K562 (cell line): ENCODE data around the gene TTYH2. TPM values are rescaled to one million over a fixed set of nuclear protein-coding genes. Genes with fewer than 3 reads are reported as not detected.

Experiments used
- AFF4 ChIP-seq: sonication (generic); formaldehyde crosslinking; IDR thresholded peaks from 2 replicates; pipeline ENCODE4 v1.8.0; 2023; ENCODE audit warnings: mild to moderate bottlenecking, missing genetic modification reagents
- CEBPG ChIP-seq, 3 experiments: fragments of 200-800 bp in 1 of 3; sonication (Bioruptor generic) in 1 of 3; sonication (generic) in 1 of 3; formaldehyde crosslinking in 1 of 3; IDR thresholded peaks in 2 of 3; conservative IDR thresholded peaks in 1 of 3; 2 replicates each; pipeline versions ENCODE4 v1.6.1 to v1.8.0; 2016 to 2022; ENCODE audit warnings: missing compliant biosample characterization in 2 of 3, missing genetic modification characterization in 2 of 3, mild to moderate bottlenecking in 1 of 3, missing genetic modification reagents in 1 of 3
- DEAF1 ChIP-seq: fragments of 450-650 bp; formaldehyde crosslinking; IDR thresholded peaks from 2 replicates; pipeline ENCODE4 v1.4.0; 2020; ENCODE audit warnings: mild to moderate bottlenecking, moderate library complexity
- EGR1 ChIP-seq: fragments of 450-650 bp; conservative IDR thresholded peaks from 2 replicates; pipeline ENCODE4 v1.6.1; 2017; ENCODE audit warnings: mild to moderate bottlenecking
- EP300 ChIP-seq: IDR thresholded peaks from 2 replicates; pipeline ENCODE4 v1.6.1; 2012; ENCODE audit warnings: low read length, improper control_type of control experiment
- FOXM1 ChIP-seq, 2 experiments: fragments of 450-650 bp in 1 of 2; sonication (generic) in 1 of 2; formaldehyde crosslinking in 1 of 2; IDR thresholded peaks; 2 replicates each; pipeline versions ENCODE4 v1.6.1 to v1.9.0; 2017 to 2022; ENCODE audit warnings: low read depth in 2 of 2, mild to moderate bottlenecking in 2 of 2, missing genetic modification reagents in 1 of 2, moderate library complexity in 1 of 2
- MLLT1 ChIP-seq, 2 experiments: fragments of 450-650 bp; IDR thresholded peaks; 2 replicates each; pipeline ENCODE4 v1.6.1; 2016
- NFE2 ChIP-seq: IDR thresholded peaks from 2 replicates; pipeline ENCODE4 v1.6.1; 2014; ENCODE audit warnings: antibody characterized with exemption, low read depth
- PTTG1 ChIP-seq: fragments of 450-650 bp; IDR thresholded peaks from 2 replicates; pipeline ENCODE4 v1.6.1; 2016; ENCODE audit warnings: low read depth, mild to moderate bottlenecking, missing genetic modification characterization, missing compliant biosample characterization
- TAF15 ChIP-seq: fragments of 200-400 bp; formaldehyde crosslinking; IDR thresholded peaks from 2 replicates; pipeline ENCODE4 v1.6.1; 2017; ENCODE audit warnings: mild to moderate bottlenecking, low read depth, low read length, moderate library complexity
- ZBTB5 ChIP-seq: fragments of 450-650 bp; IDR thresholded peaks from 2 replicates; pipeline ENCODE4 v1.6.1; 2017; ENCODE audit warnings: antibody characterized with exemption
- ZNF311 ChIP-seq: fragments of 250-450 bp; sonication (Bioruptor Pico); IDR thresholded peaks from 2 replicates; pipeline ENCODE4 v1.4.0; 2020; ENCODE audit warnings: mild to moderate bottlenecking, moderate library complexity
- ZNF398 ChIP-seq: fragments of 250-450 bp; sonication (Bioruptor Pico); IDR thresholded peaks from 2 replicates; pipeline ENCODE4 v1.8.0; 2021; ENCODE audit warnings: moderate library complexity, mild to moderate bottlenecking, inconsistent platforms
- polyA plus RNA-seq, 8 experiments: library from polyadenylated mRNA; depleted of rRNA in 4 of 8; stranded (reverse) in 5 of 8; unstranded in 3 of 8; fragments of >200 nt; fragmentation: Nextera tagmentation in 2 of 8; fragmentation: Illumina TruSeq in 1 of 8; extraction: Ambion mirVana in 2 of 8; extraction: Trizol in 1 of 8; gene quantifications; 2 replicates each; pipeline versions ENCODE4 v1.2.1 to v1.2.3, GENCODE V29; 2011 to 2014; ENCODE audit warnings: inconsistent platforms in 1 of 8, missing spikeins in 1 of 8
- total RNA-seq, 7 experiments: library from RNA; depleted of rRNA in 6 of 7; stranded (reverse); fragments of >200 nt in 6 of 7; fragmentation: Illumina TruSeq in 2 of 7; extraction: Trizol in 2 of 7; gene quantifications; 2 replicates each; pipeline versions ENCODE4 v1.2.1 to v1.2.3, GENCODE V29; 2011 to 2021; ENCODE audit warnings: low replicate concordance in 1 of 7

Gene TTYH2
- total and polyA plus RNA-seq, 9 of the 15 experiments (the other 6 are each of a cell fraction or from before 2014, with no cell fraction given), result 0.03 to 2.0 (median 0.91) TPM

GRCh38 chr17:74295625-74296547 lies 82.5 kb downstream of the TTYH2 start (continued):
- TF ChIP-seq DEAF1 (no peak), ZBTB5 (no peak), PTTG1 (tag) (no peak), AFF4 (no peak), NFE2 (peak; percentile 90), EP300 (peak; percentile 50; the same call in 1 of the 2 replicates), MLLT1 (IDR thresholded peaks at IDR 0.05) (0 out of 4 replicates have a peak, but pooled peaks of 1 of the 2 experiments have one; percentile 31), FOXM1 (IDR thresholded peaks at IDR 0.05; ENCODE audit: low read depth) (no peak), FOXM1 (CRISPR knock-in tag; IDR thresholded peaks at IDR 0.05; ENCODE audit: low read depth) (no peak), TAF15 (no peak), CEBPG (CRISPR knock-in tag; IDR thresholded peaks at IDR 0.05) (no peak), CEBPG (tag; conservative IDR thresholded peaks at IDR 0.05 in 1 of 2, IDR thresholded peaks at IDR 0.05 in 1 of 2) (no peak), ZNF311 (no peak), EGR1 (no peak), ZNF398 (CRISPR knock-in tag) (no peak)
